Stomach (tissue), 4 donors: Measurements from ENCODE around the gene CBR3.

Source experiments
- EP300 ChIP-seq: sonication (generic); formaldehyde crosslinking; IDR thresholded peaks from one replicate; pipeline ENCODE4 v1.6.1; 2017; ENCODE audit warnings: antibody characterized with exemption
- TF ChIP-seq, protein P1 (sequence below), 7 experiments: fragments of 450-650 bp in 4 of 7; fragments of 200-600 bp in 3 of 7; sonication (generic) in 3 of 7; IDR thresholded peaks; one replicate each; pipeline ENCODE4 v1.5.1; 2016 to 2019; ENCODE audit warnings: antibody characterized with exemption in 7 of 7, control low read depth in 2 of 7, mild to moderate bottlenecking in 1 of 7

DNA sequence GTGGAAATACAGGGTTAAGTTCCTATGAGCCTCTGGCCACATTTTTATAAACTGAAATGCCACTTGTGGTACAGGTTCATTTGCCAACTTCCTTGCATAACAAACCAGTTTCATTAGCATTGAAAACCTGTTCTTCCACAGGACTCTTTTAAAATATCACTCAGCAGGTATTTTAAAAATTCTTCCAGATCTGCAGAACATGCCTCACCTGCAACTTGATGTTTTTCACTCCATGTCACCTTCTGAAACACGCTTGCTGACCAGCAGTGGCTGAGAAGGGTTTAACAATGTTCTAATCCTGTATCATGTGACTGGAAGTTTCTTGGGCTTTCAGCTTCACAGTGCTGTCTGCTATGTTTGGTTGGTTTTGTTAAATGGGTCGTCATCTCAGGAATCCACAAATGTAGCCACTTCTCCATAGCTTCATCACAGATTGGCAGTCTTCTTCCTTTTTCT, 17.6 kb upstream of the CBR3 start:
- no peak for TF ChIP-seq EP300
- TF ChIP-seq, protein P1, sequence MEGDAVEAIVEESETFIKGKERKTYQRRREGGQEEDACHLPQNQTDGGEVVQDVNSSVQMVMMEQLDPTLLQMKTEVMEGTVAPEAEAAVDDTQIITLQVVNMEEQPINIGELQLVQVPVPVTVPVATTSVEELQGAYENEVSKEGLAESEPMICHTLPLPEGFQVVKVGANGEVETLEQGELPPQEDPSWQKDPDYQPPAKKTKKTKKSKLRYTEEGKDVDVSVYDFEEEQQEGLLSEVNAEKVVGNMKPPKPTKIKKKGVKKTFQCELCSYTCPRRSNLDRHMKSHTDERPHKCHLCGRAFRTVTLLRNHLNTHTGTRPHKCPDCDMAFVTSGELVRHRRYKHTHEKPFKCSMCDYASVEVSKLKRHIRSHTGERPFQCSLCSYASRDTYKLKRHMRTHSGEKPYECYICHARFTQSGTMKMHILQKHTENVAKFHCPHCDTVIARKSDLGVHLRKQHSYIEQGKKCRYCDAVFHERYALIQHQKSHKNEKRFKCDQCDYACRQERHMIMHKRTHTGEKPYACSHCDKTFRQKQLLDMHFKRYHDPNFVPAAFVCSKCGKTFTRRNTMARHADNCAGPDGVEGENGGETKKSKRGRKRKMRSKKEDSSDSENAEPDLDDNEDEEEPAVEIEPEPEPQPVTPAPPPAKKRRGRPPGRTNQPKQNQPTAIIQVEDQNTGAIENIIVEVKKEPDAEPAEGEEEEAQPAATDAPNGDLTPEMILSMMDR (IDR thresholded peaks at IDR 0.05): no peak
